HL-60 (cell line): ENCODE data around the gene DDX52.

Experiments
- DNase-seq, 2 experiments: peaks; one replicate each; pipeline ENCODE4 v3.0.0-alpha.2; 2010 to 2020; ENCODE audit warnings: low read depth in 1 of 2, low spot score in 1 of 2
- H3K27ac ChIP-seq: fragments of 250-450 bp; sonication (Bioruptor Pico); replicated peaks from 2 replicates; pipeline ENCODE4 v1.5.1; 2020; ENCODE audit warnings: mild to moderate bottlenecking, moderate library complexity
- H3K27me3 ChIP-seq: fragments of 250-450 bp; sonication (Bioruptor Pico); 2 replicates; pipeline ENCODE4 v1.5.1; 2021; ENCODE audit warnings: mild to moderate bottlenecking, moderate library complexity; ENCODE audit not compliant: insufficient read depth, poor library complexity, severe bottlenecking
- H3K4me3 ChIP-seq: replicated peaks from 2 replicates; pipeline ENCODE4 v1.5.1; 2011; ENCODE audit warnings: mild to moderate bottlenecking, control low read depth, low read length; ENCODE audit not compliant: insufficient read depth
- CTCF ChIP-seq: IDR thresholded peaks from one replicate; pipeline ENCODE4 v1.5.1; 2011; ENCODE audit warnings: low read length, control low read depth, inconsistent platforms; ENCODE audit not compliant: insufficient read depth
- GABPA ChIP-seq: IDR thresholded peaks from 2 replicates; pipeline ENCODE4 v1.6.1; 2012; ENCODE audit warnings: low read depth
- POLR2AphosphoS5 ChIP-seq: IDR thresholded peaks from 2 replicates; pipeline ENCODE4 v1.6.1; 2012; ENCODE audit warnings: low read depth
- SPI1 ChIP-seq: IDR thresholded peaks from 2 replicates; pipeline ENCODE4 v1.6.1; 2012; ENCODE audit warnings: low read depth, mild to moderate bottlenecking, borderline replicate concordance
- TF ChIP-seq, protein P1 (sequence below): IDR thresholded peaks from 2 replicates; pipeline ENCODE4 v1.6.1; 2012; ENCODE audit warnings: low read depth; ENCODE audit not compliant: insufficient replicate concordance

DDX52 gene

DNA sequence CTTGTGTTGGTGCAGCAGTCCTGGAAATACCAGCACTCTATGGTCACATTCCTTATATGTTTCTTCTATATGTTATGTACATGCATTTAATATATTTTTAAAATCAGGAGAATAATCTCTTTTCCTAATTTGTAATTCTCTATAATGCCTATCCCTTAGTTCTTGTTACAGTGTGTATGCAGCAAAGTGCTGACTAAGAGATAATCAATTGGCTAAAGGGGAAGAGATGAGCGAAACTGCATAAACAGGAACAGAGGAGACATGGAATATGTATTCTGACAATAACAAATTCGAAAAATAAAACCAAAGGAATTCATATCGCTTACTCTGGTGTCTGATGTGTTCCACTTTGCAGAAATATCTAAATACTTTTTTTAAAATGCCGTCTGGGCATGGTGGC is 75.7 kb downstream of the DDX52 start:
- TF ChIP-seq POLR2AphosphoS5 (no peak), SPI1 (no peak), GABPA (no peak), CTCF (no peak)
- TF ChIP-seq, protein P1, sequence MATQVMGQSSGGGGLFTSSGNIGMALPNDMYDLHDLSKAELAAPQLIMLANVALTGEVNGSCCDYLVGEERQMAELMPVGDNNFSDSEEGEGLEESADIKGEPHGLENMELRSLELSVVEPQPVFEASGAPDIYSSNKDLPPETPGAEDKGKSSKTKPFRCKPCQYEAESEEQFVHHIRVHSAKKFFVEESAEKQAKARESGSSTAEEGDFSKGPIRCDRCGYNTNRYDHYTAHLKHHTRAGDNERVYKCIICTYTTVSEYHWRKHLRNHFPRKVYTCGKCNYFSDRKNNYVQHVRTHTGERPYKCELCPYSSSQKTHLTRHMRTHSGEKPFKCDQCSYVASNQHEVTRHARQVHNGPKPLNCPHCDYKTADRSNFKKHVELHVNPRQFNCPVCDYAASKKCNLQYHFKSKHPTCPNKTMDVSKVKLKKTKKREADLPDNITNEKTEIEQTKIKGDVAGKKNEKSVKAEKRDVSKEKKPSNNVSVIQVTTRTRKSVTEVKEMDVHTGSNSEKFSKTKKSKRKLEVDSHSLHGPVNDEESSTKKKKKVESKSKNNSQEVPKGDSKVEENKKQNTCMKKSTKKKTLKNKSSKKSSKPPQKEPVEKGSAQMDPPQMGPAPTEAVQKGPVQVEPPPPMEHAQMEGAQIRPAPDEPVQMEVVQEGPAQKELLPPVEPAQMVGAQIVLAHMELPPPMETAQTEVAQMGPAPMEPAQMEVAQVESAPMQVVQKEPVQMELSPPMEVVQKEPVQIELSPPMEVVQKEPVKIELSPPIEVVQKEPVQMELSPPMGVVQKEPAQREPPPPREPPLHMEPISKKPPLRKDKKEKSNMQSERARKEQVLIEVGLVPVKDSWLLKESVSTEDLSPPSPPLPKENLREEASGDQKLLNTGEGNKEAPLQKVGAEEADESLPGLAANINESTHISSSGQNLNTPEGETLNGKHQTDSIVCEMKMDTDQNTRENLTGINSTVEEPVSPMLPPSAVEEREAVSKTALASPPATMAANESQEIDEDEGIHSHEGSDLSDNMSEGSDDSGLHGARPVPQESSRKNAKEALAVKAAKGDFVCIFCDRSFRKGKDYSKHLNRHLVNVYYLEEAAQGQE = no peak
- no peaks in the 10 kb centered on the region for H3K27me3 ChIP-seq
- no peak overlapping the region for H3K4me3 ChIP-seq
- DNase-seq = no peak
- no peak overlapping the region for H3K27ac ChIP-seq

GRCh38 chr17:37567137-37567536 is 76.1 kb downstream of the DDX52 start:
- H3K4me3 ChIP-seq = no peak overlapping the region
- no peak for DNase-seq
- TF ChIP-seq SPI1 (no peak), POLR2AphosphoS5 (no peak), CTCF (no peak), GABPA (no peak)
- TF ChIP-seq, protein P1 = no peak
- H3K27me3 ChIP-seq = no peaks in the 10 kb centered on the region
- H3K27ac ChIP-seq = no peak overlapping the region

DNA sequence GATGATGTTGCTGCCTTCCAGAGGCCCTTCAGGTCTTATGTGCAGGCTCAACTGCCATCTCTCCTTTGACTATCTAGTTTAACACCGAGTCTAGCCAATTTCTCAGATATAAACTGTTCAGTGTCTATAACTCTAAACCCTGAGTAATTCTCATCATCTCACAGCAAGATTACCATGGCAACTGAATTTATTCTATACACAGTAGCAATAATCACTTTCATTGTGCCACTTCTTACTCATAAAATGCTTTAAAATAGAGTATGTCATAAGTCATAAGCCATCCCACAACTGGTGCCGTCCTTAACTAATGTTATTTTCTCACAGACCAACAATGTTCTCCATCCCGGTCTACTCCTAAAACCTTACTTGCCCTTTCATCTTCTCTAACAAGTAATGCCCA is 79.0 kb downstream of the DDX52 start:
- TF ChIP-seq GABPA = no peak
- TF ChIP-seq POLR2AphosphoS5 = no peak
- TF ChIP-seq, protein P1 = no peak
- no peak for TF ChIP-seq CTCF
- TF ChIP-seq SPI1 = no peak
- no peaks in the 10 kb centered on the region for H3K27me3 ChIP-seq
- DNase-seq = no peak

More for the DNA sequence above, 79.0 kb downstream of the DDX52 start:
- Histone ChIP-seq H3K27ac (no peak overlapping the region), H3K4me3 (no peak overlapping the region)
